ENCODE data around the gene RPL5. TPM values are rescaled to one million over a fixed set of nuclear protein-coding genes. Genes with fewer than 3 reads are reported as not detected.

The RPL5 gene
- total and polyA plus RNA-seq, 2 of the 8 experiments (the other 6 are each of a cell fraction or from before 2014, with no cell fraction given): 1,506 to 2,034 TPM

GRCh38 chr1:92792340-92792782, 39.5 kb upstream of the RPL5 start (continued):
- TF ChIP-seq, protein P1, sequence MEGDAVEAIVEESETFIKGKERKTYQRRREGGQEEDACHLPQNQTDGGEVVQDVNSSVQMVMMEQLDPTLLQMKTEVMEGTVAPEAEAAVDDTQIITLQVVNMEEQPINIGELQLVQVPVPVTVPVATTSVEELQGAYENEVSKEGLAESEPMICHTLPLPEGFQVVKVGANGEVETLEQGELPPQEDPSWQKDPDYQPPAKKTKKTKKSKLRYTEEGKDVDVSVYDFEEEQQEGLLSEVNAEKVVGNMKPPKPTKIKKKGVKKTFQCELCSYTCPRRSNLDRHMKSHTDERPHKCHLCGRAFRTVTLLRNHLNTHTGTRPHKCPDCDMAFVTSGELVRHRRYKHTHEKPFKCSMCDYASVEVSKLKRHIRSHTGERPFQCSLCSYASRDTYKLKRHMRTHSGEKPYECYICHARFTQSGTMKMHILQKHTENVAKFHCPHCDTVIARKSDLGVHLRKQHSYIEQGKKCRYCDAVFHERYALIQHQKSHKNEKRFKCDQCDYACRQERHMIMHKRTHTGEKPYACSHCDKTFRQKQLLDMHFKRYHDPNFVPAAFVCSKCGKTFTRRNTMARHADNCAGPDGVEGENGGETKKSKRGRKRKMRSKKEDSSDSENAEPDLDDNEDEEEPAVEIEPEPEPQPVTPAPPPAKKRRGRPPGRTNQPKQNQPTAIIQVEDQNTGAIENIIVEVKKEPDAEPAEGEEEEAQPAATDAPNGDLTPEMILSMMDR (IDR thresholded peaks at IDR 0.05; ENCODE audit: control extremely low read depth in 1 of 3, insufficient read depth in 1 of 3, low read depth in 1 of 3, low read length in 3 of 3): no peak
- TF ChIP-seq ZNF274 (IDR thresholded peaks at IDR 0.05; ENCODE audit: borderline replicate concordance, extremely low read depth, low read length) (no peak), GABPA (IDR thresholded peaks at IDR 0.05; ENCODE audit: borderline replicate concordance, insufficient read depth, low read length) (no peak), TEAD4 (IDR thresholded peaks at IDR 0.05; ENCODE audit: low read depth, low read length) (peak; percentile 70), NANOG (IDR thresholded peaks at IDR 0.05; ENCODE audit: insufficient read depth, low read depth, low read length, poor library complexity, severe bottlenecking) (no peak), HDAC6 (IDR thresholded peaks at IDR 0.05; ENCODE audit: low read depth, low read length) (no peak), RAD21 (IDR thresholded peaks at IDR 0.05 in 1 of 2, conservative IDR thresholded peaks at IDR 0.05 in 1 of 2; ENCODE audit: low read depth in 2 of 2, low read length in 2 of 2) (no peak), BCL11A (IDR thresholded peaks at IDR 0.05; ENCODE audit: low read depth in 2 of 2, low read length in 2 of 2) (no peak), SIN3A (conservative IDR thresholded peaks at IDR 0.05 in 1 of 2, IDR thresholded peaks at IDR 0.05 in 1 of 2; ENCODE audit: low read depth in 1 of 2, low read length in 2 of 2) (no peak), CREB1 (IDR thresholded peaks at IDR 0.05) (no peak)
